DOHH2 (cell line): ENCODE results near the gene STARD8.

Experiments
- H3F3A ChIP-seq: fragments of 200-600 bp; sonication (generic), shearing (Covaris generic); 2 replicates; pipeline ENCODE4 v1.6.0; 2016; ENCODE audit warnings: antibody characterized with exemption, mild to moderate bottlenecking; ENCODE audit not compliant: control insufficient read depth, insufficient read depth
- H3K27ac ChIP-seq: fragments of 200-600 bp; sonication (generic); 2 replicates; pipeline ENCODE4 v1.5.1; 2014; ENCODE audit warnings: low read depth, mild to moderate bottlenecking, low read length, moderate library complexity
- H3K27me3 ChIP-seq: fragments of 200-600 bp; sonication (generic); 2 replicates; pipeline ENCODE4 v1.6.1; 2014; ENCODE audit warnings: mild to moderate bottlenecking, low read length, mixed read lengths; ENCODE audit not compliant: control insufficient read depth
- H3K36me3 ChIP-seq: fragments of 200-600 bp; sonication (generic); 2 replicates; pipeline ENCODE4 v1.6.1; 2014; ENCODE audit warnings: mild to moderate bottlenecking, low read length, moderate library complexity, mixed read lengths; ENCODE audit not compliant: control insufficient read depth
- H3K4me1 ChIP-seq: fragments of 200-600 bp; sonication (generic); 2 replicates; pipeline ENCODE4 v1.6.1; 2014; ENCODE audit warnings: mild to moderate bottlenecking, low read length, mixed read lengths; ENCODE audit not compliant: control insufficient read depth
- H3K4me2 ChIP-seq: fragments of 200-600 bp; sonication (generic); 2 replicates; pipeline ENCODE4 v1.6.0; 2014; ENCODE audit warnings: mild to moderate bottlenecking, low read length, moderate library complexity
- H3K4me3 ChIP-seq: fragments of 200-600 bp; sonication (generic); 2 replicates; pipeline ENCODE4 v1.5.1; 2014; ENCODE audit warnings: mild to moderate bottlenecking, low read length, mixed read lengths
- H3K79me2 ChIP-seq: fragments of 200-600 bp; sonication (generic); 2 replicates; pipeline ENCODE4 v1.6.1; 2014; ENCODE audit warnings: mild to moderate bottlenecking, low read length, mixed read lengths; ENCODE audit not compliant: control insufficient read depth
- H3K9me2 ChIP-seq: fragments of 200-600 bp; sonication (generic); replicated peaks from 2 replicates; pipeline ENCODE4 v1.6.1; 2014; ENCODE audit warnings: mild to moderate bottlenecking, low read length, mixed read lengths; ENCODE audit not compliant: control insufficient read depth
- H3K9me3 ChIP-seq: fragments of 200-600 bp; sonication (generic); 2 replicates; pipeline ENCODE4 v1.6.1; 2014; ENCODE audit warnings: antibody characterized with exemption, low read length, mixed read lengths; ENCODE audit not compliant: control insufficient read depth, insufficient read depth
- H4K20me1 ChIP-seq: fragments of 200-600 bp; sonication (generic); 2 replicates; pipeline ENCODE4 v1.6.0; 2014; ENCODE audit warnings: low read depth, mild to moderate bottlenecking, antibody characterized with exemption, low read length, moderate library complexity; ENCODE audit not compliant: control insufficient read depth, insufficient read depth
- EZH2phosphoT487 ChIP-seq: fragments of 200-600 bp; sonication (generic); IDR thresholded peaks from 2 replicates; pipeline ENCODE4 v1.6.1; 2017; ENCODE audit warnings: borderline replicate concordance, mild to moderate bottlenecking, antibody characterized with exemption, low read length, moderate library complexity, mixed read lengths
- TF ChIP-seq, protein P1 (sequence below): fragments of 200-600 bp; sonication (generic); IDR thresholded peaks from one replicate; pipeline ENCODE4 v1.5.1; 2014; ENCODE audit warnings: antibody characterized with exemption, mild to moderate bottlenecking, low read depth, low read length; ENCODE audit not compliant: poor library complexity, severe bottlenecking

STARD8 gene

DNA sequence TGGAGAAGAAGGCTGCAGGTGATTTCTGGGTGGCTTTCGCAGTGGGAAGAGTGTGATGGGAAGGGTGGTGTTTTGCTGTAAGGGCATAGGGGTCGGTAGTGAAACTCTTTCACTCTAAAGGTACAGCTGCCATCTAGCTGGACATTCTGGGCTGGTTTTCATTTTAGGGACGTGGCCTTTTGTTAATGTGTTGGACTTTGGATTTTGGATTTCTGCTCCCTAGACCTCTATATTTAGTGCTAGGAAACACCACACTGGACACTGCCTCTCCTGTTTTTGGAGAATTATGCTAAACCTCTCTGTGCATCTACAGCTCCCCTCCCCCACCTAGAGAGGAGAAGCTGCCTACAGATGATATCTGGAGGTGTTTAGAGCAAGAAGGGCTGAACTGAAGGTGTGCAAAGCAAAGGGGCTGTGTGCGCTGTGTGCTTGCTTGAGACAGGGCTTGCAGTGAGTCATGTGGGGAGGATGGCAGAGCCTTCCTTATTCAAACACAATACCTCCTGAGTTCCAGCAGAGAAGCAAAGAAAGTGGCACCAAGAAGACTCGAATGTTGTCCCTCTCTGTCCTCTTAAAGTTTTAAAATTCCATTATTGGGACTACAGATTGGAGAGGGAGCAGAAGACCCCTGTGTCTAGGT is 47.9 kb downstream of the STARD8 start:
- Histone ChIP-seq H3K79me2 (no peaks in the 10 kb centered on the region), H4K20me1 (no peaks in the 10 kb centered on the region), H3K9me3 (no peaks in the 10 kb centered on the region), H3F3A (no peaks in the 10 kb centered on the region), H3K9me2 (no peaks in the 10 kb centered on the region), H3K27me3 (no peaks in the 10 kb centered on the region), H3K4me1 (no peaks in the 10 kb centered on the region), H3K27ac (no peak overlapping the region), H3K4me2 (no peak overlapping the region), H3K4me3 (no peak overlapping the region), H3K36me3 (no peaks in the 10 kb centered on the region)
- TF ChIP-seq EZH2phosphoT487 = no peak
- TF ChIP-seq, protein P1, sequence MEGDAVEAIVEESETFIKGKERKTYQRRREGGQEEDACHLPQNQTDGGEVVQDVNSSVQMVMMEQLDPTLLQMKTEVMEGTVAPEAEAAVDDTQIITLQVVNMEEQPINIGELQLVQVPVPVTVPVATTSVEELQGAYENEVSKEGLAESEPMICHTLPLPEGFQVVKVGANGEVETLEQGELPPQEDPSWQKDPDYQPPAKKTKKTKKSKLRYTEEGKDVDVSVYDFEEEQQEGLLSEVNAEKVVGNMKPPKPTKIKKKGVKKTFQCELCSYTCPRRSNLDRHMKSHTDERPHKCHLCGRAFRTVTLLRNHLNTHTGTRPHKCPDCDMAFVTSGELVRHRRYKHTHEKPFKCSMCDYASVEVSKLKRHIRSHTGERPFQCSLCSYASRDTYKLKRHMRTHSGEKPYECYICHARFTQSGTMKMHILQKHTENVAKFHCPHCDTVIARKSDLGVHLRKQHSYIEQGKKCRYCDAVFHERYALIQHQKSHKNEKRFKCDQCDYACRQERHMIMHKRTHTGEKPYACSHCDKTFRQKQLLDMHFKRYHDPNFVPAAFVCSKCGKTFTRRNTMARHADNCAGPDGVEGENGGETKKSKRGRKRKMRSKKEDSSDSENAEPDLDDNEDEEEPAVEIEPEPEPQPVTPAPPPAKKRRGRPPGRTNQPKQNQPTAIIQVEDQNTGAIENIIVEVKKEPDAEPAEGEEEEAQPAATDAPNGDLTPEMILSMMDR = no peak

DNA sequence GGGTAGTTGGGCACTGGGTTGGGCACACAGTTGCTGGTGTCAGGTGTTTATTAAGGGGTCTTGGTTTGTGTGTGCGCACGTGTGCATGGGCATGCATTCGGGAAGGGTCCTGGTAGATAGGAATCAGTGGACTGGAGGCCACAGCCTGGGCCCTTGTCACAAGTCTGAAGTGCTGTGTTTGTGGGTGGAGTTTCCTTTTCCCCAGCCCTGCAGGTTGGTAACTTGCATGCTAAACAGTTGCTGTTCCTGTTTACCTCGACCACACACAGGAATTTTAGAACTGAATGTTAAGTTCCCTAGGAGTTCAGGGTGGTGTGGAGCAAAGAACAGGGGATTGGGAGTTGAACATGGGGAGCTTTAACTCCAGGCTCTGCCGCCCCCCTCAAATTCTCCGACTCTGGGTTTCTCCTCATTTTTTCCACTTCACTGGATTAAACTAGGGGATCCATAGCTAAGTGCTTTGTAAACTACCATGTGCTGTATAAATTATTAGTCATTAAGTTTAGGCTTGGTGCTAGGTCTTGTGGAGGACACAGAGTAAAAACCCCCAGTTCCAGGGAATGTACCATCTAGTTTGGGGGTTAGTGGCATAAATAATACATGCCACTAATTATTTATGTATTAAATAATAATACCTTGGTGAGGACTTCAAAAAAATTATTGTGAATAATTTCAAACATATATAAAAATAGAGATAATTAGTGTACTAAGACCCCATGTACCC is 49.0 kb downstream of the STARD8 start:
- Histone ChIP-seq H4K20me1 (no peaks in the 10 kb centered on the region), H3K27ac (no peak overlapping the region), H3K9me3 (no peaks in the 10 kb centered on the region), H3K36me3 (no peaks in the 10 kb centered on the region), H3K4me3 (no peak overlapping the region), H3K27me3 (no peaks in the 10 kb centered on the region), H3K4me1 (no peaks in the 10 kb centered on the region), H3K79me2 (no peaks in the 10 kb centered on the region), H3F3A (no peaks in the 10 kb centered on the region), H3K9me2 (no peaks in the 10 kb centered on the region), H3K4me2 (no peak overlapping the region)
- no peak for TF ChIP-seq EZH2phosphoT487
- TF ChIP-seq, protein P1 = no peak

DNA sequence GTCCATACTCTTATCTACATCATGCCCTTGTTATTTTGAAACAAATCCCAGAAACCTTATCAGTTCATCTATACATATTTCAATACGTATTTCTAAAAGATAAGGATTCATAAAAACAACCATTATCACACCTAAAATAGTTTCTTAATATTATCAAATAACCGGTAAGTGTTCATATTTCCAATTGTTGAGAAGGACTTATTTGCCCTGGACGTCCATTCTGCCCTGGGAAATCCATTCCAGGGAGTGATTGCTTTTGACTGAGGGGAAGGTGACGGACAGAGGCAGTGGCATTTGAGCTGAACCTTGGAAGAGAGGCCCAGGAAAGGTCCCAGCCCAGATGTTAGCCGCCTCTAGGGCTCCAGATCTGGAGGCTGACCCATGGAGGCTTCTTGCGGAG is 49.6 kb downstream of the STARD8 start:
- H3K27ac ChIP-seq = no peak overlapping the region
- H3K4me1 ChIP-seq = no peaks in the 10 kb centered on the region
- H3K79me2 ChIP-seq = no peaks in the 10 kb centered on the region
- no peaks in the 10 kb centered on the region for H3K9me3 ChIP-seq
- no peaks in the 10 kb centered on the region for H3K36me3 ChIP-seq
- no peak overlapping the region for H3K4me2 ChIP-seq
- no peaks in the 10 kb centered on the region for H3F3A ChIP-seq
- H4K20me1 ChIP-seq = no peaks in the 10 kb centered on the region
- no peak overlapping the region for H3K4me3 ChIP-seq
- no peak for TF ChIP-seq EZH2phosphoT487
- TF ChIP-seq, protein P1 = no peak
- no peaks in the 10 kb centered on the region for H3K27me3 ChIP-seq
- no peaks in the 10 kb centered on the region for H3K9me2 ChIP-seq
